ENCODE measurements around the gene SMAD4.
"Not testable (repeated sequence)": the region's sequence is repeated elsewhere in the genome, so short reads cannot be mapped to it uniquely, and the experiment has no call there.

GRCh38 chr18:51119561-51119960 lies 89.5 kb downstream of the SMAD4 start:
- not testable (repeated sequence) for TF ChIP-seq EZH2 (IDR thresholded peaks at IDR 0.05; ENCODE audit: borderline replicate concordance); CTCF (IDR thresholded peaks at IDR 0.05; ENCODE audit: poor library complexity); EZH2phosphoT487 (IDR thresholded peaks at IDR 0.05; ENCODE audit: low read depth, severe bottlenecking, unreplicated experiment)

Data from hepatocyte (in vitro differentiated cells).